T-helper 22 cell (primary cell): ENCODE measurements around the gene TEX264.

ENCODE experiments used
- DNase-seq: peaks from one replicate; pipeline ENCODE4 v3.0.0-alpha.2; 2020; ENCODE audit warnings: low read depth

The TEX264 gene

DNA sequence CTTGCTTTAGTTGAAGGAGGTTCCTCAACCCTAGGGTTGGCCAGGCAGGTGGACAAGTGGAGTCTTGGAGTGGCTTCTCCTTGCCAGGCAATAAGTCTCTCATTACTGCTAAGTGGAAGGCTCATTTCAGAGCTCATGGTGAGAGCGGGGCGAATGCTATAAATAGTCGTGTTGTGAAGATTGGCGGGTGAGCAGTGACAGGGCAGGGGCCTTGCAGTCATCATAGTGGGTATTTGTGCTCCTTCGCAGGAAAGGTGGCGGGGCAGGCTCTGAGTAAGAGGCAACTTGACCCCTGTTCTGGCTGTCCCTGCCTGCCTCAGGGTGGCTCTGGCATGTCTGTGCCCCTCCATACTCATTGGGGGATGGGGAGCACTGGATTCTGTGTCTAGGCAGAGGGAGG is 27.2 kb downstream of the TEX264 start:
- DNase-seq, result no peak

DNA sequence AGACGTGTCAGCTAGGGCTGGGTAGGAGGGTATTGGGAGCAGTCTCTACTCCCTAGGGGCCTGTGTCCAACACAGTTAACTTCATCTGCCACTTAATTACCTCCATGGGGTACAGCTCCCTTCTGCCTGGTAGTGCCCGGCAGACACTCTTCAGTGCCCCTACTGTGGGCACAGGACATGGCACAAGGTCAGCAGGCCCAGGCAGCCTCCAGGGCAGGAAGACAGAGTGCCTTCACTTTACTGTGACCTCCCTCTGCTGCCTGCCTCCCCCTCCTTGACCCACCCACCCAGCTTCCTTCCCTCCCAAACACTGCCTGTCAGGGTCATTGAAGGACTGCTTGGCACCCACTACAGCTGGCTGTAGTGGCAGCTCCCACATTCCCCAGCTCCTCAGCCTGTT is 29.4 kb downstream of the TEX264 start:
- DNase-seq, result no peak

DNA sequence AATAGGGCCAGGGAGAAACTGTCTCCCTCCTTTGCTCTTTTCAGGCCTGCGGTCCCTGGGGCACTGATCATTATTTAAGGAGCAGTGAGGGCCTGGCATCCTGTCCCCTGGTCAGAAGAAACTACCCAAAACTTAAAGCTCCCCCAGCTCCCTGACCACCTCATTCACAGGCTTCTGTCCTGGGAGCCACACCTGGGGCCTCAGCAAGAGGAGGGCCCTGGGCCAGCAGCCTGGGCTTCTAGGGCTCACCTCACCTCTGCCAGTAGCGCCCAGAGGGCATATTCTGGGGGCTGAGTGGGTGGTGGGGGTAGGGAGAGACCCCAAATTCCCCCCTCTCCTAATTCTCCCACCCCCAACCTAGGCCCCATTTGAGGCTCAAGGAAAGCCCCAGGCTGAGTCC is 31.1 kb downstream of the TEX264 start:
- no peak for DNase-seq

DNA sequence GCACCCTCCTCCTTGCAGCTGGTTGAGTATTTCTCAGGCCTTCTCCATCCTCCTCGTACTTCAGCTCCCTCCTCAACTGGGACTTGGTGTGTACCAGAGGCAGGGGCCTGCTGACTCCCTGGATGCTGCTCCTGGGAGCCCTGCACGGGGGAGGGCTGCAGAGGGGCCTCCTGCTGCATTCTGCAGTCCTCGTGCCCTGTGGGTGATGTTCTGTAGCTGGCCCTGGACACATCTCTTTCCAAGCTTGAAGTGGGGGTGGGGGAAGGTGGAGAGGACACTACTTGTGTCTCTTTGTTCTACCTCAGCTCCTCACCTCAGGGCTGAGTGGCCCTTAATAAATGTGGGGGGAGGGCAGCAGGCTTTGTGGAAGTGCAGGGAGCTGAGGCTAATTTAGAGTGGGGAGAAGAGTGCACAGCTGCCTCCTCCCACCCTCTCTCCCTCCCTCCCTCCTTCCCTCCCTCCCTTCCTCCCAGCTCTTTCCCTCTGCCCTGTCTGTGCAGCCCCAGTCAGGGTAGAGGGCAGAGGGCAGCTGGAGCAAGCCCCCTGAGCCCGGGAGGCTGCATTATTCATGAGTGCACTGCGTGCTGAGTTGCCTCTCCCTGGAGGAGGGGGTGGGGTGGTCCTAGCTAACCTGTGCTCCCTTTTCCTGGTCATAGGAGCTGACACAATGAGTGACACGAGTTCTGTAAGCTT is 32.2 kb downstream of the TEX264 start:
- no peak for DNase-seq

DNA sequence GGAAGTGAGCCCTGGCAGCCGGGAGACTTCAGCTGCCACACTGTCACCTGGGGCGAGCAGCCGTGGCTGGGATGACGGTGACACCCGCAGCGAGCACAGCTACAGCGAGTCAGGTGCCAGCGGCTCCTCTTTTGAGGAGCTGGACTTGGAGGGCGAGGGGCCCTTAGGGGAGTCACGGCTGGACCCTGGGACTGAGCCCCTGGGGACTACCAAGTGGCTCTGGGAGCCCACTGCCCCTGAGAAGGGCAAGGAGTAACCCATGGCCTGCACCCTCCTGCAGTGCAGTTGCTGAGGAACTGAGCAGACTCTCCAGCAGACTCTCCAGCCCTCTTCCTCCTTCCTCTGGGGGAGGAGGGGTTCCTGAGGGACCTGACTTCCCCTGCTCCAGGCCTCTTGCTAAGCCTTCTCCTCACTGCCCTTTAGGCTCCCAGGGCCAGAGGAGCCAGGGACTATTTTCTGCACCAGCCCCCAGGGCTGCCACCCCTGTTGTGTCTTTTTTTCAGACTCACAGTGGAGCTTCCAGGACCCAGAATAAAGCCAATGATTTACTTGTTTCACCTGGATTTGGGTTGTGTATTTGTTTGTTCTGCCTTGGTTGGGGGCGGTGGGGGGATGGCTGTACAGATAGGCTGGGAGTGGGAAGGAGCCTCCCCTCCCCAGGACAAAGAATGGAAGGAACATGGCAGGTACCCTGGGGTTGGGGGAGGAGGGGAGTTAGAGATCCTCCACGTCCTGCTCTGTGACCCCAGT is 32.9 kb downstream of the TEX264 start:
- DNase-seq, result no peak

DNA sequence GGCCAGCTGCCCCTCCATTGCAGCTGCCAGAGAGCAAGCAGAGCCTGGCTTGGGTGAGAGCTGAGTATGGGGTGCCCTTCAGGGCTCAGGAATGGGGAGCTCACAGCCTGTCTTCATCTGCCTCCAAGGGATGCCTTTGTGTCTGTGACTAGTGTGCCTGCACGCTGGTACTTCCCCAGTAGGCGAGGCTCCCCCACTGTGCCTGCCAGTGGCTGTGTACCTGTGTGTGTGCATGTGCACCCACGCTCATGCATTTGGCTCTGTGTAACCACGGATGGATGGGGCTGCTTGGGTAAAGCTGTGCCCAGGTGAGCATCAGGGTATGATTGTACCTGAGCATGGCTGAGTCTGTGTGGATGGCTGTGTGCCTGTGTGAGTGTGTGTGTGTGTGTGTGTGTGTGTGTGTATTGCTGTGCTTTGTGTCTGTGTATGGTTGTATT is 33.5 kb downstream of the TEX264 start:
- no peak for DNase-seq

DNA sequence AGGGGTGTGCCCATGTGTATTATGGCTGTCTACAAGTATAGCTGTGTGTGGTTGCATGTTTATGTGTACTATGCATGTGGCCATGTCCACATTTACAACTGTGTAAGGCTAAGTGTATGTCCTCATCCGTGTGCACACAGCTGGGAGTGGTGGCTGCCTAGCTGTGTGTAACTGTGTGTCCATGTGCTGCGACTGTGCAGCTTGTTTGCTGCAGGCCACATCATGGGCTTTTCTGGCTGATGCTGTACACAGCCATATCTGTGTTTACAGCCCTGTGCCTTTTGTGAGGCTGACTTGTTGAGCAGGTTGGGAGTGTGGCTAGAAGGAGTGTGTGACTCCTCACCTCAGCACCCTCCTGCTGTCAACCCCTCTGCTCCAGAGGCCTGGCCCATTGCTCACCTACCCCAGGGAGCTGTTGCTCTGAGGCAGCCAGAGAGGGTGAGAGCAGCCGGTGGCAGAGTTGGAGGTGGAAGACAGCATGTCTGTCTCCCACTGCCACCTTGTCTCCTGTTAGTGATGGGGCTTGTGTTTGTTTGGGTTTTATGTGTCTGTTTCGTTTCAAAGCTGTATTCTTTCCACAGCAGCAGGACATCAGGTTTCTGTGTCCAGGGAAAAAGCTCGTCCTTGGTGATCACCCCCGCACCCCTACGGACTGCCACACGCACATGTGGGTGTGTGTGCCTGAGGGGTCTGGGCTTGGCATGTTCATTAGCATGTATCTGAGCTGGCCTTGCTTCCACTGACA is 34.4 kb downstream of the TEX264 start:
- no peak for DNase-seq

DNA sequence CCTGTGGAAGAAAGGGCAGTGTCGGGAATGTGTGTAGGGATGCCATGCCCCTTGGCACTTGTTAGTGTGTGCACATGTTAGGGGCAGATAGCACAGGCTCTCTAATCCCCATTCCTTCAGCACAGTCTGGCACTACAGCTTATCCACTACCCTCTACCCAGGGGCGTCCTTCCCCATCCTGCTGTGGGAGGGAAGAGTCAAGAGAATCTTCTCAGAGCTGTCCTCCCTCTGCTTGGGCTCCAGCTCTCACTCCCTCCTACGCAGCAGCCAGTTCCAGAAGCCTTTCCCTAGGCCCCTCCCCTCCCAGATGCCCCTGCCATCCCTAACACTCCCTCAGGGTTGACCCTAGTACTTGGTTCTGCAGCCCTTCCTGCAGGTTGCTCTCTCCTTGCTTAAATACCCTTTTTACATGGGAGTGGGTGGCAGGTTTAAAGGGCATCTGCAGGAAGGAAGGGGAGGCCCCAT is 35.0 kb downstream of the TEX264 start:
- no peak for DNase-seq

DNA sequence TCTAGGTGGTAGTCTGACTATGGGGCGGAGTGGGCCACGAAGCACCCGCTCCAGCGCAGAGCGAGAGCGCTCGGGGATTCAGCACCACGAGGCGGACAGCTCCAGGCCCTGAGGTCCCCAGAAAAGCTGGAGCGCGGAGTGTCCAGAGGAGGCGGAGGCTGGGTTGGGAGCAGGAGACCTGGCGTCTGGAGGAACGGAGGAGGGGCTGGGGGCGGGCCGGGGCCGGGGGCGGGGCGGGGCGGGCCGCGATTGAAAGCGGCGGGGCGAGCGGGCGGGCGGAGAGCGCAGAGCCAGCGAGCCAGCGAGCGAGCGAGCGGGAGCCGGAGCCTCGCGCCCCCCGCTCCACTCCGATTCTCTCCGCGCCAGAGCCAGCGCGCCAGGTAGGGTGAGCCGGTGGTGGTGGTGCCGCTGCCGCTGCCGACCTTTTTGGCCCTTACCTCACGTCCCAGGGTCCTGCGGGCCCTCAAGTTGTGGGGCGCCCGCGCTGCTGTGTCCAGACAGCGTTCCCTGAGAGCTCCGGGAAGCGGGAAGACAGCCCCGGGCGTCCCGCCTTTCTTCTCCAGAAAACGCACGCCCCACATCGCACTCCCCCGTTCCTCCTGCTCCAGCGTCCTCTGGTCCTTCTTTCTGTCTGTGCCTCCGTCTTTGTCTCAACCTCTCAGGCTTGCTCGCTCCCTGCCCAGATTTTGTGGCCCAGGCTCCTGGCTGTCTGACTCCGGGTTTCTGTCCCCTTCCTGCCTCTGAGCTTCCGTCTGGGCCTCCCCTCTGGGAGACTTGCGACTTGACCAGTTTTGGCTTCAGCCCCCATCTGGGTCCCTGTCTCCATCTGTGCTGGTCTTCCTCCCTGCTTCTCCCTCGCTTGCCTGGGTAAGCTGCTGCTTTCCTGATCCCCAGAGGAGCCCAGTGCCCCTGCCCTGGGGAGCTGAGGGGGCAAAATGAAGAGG is 36.0 kb downstream of the TEX264 start, which contains the start of gene GRM2:
GRM2 (plus strand) TSS at position 281 of the 944 bp plus-strand sequence. CDS start 1,916 bp downstream, outside the sequence.
- no peak for DNase-seq

DNA sequence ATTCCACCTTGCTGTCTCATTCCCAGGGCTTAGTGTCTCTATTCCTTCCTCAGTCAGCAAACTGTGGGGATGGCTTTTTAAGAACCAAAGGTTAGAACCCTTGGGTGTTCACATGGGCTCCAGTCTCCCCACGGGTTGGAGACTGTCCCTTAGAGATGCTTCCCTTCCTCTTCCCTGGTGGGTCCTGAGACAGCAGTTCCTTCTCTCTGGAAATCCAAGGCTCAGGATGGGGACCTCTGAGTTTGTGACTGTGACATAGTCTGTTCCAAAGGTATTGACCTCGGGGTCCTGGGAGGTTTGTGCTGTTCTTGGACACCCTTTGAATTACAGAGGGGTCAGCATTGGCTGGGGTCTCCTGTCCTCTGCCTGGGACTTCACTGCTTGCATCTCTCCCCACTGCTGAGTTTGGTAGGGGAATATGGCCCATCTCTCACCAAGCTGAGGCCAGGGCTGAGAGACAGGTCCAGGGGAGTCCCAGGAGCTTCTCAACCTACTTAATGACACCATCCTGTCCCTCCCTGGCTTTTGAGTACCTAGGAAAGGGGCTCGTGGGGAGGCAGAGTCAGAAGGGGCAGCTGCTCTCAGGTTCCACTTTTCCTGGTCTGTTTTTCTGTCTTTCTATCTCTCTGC is 37.3 kb downstream of the TEX264 start:
- DNase-seq, result no peak

DNA sequence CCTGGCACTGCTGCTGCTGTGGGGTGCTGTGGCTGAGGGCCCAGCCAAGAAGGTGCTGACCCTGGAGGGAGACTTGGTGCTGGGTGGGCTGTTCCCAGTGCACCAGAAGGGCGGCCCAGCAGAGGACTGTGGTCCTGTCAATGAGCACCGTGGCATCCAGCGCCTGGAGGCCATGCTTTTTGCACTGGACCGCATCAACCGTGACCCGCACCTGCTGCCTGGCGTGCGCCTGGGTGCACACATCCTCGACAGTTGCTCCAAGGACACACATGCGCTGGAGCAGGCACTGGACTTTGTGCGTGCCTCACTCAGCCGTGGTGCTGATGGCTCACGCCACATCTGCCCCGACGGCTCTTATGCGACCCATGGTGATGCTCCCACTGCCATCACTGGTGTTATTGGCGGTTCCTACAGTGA is 38.0 kb downstream of the TEX264 start:
- DNase-seq, result no peak

DNA sequence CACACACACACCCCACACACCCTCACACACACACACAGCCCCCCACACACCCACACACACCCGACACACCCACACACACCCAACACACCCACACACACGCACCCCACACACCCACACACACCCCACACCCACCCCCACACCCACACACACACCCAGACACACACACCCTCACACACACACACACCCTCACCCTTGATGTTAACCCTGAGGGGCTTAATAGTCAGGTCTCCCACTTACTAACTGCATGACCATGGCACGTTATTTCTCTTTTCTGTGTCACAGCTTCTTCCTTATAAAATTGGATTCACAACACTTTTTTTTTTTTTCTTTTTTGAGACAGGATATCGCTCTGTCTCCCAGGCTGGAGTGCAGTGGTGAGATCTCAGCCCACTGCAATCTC is 38.6 kb downstream of the TEX264 start:
- DNase-seq, result no peak

DNA sequence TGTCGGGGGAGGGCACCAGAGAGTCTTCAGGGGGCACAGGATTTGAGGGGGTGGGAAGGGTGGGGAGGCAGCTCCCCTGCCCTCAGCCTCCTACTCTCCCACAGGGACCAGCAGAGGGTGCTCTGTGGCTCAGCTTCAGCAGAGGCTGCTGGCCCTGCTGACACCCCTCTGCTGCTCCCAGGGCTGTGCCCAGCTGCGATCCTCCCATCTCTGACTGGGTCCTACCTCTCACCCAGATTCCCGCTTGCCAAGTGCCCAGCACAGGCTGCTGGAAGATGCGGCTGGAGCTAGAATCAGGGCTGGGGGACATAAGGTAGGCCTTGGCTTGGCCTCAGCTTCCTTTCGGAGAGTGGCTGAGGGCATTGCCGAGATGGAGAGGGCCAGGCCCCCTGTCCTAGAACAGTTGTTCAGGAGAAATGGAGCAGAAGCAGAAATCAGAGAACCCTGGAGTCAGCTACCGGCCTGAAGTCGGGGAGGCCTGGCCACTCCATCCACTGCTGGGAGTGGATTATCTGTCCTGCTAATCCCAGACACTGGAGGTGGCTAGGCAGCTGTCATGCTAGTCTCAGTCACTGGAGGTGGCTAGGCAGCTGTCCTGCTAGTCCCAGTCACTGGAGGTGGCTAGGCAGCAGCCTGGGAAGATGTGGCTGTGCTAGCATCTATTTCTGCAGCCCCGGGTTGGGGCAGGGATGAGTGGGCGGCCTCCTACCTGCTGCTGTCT is 39.7 kb downstream of the TEX264 start:
- no peak for DNase-seq

DNA sequence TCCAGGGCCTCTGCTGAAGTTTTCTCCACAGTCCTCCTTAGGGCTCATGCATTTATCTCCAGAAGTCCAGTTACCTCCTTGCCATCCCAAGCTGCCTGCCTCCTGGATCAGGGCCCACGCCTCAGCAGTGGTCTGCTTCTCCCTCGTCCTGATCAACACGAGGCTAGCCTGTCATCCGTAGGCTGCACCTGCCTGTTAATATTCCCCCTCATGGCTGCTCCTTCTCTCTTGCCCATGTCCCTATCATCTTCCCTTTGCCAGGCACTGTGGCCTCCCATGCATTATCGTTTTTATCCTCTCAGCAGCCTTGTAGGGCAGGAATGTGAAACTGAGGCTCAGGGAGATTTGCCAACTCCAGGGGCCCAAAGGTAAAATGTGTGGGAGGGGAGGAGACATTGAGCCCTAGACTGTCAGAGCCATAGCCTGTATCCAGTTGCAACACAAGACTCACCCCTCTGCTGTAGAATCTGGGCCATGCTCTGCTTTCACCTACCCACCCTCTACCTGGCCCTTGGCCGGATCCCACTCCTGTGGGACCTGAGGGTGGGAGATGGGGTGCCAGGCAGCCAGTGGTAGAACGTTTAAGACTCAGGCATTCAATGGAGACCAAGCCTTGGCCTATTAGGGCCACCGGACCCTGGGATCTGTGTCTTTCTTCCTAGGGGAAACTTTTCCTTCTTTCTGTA is 40.4 kb downstream of the TEX264 start:
- no peak for DNase-seq

DNA sequence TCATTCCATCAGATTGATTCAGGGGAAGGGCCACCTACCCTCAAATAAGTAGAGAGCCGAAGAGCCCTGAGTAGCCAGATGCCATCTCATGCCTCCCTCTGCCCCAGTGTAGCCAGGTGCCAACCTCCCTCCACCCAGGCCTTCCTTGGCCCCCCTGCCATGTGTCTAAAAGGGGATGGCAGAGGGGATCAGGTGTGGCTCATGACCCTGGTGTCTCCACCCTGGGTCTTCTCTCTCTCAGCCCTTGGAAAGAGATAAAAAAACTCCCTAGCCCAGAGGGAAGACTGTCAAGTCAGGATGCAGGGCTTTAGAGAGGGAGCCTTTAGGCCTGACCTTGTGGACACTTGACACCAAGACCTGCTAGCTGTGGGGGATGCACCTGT is 41.0 kb downstream of the TEX264 start:
- no peak for DNase-seq

DNA sequence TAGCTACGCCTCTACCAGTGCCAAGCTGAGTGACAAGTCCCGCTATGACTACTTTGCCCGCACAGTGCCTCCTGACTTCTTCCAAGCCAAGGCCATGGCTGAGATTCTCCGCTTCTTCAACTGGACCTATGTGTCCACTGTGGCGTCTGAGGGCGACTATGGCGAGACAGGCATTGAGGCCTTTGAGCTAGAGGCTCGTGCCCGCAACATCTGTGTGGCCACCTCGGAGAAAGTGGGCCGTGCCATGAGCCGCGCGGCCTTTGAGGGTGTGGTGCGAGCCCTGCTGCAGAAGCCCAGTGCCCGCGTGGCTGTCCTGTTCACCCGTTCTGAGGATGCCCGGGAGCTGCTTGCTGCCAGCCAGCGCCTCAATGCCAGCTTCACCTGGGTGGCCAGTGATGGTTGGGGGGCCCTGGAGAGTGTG is 41.5 kb downstream of the TEX264 start:
- DNase-seq, result no peak

DNA sequence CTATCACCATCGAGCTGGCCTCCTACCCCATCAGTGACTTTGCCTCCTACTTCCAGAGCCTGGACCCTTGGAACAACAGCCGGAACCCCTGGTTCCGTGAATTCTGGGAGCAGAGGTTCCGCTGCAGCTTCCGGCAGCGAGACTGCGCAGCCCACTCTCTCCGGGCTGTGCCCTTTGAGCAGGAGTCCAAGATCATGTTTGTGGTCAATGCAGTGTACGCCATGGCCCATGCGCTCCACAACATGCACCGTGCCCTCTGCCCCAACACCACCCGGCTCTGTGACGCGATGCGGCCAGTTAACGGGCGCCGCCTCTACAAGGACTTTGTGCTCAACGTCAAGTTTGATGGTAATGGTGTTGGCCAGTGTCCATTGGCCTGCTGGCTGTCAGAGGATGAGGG is 41.9 kb downstream of the TEX264 start:
- no peak for DNase-seq

DNA sequence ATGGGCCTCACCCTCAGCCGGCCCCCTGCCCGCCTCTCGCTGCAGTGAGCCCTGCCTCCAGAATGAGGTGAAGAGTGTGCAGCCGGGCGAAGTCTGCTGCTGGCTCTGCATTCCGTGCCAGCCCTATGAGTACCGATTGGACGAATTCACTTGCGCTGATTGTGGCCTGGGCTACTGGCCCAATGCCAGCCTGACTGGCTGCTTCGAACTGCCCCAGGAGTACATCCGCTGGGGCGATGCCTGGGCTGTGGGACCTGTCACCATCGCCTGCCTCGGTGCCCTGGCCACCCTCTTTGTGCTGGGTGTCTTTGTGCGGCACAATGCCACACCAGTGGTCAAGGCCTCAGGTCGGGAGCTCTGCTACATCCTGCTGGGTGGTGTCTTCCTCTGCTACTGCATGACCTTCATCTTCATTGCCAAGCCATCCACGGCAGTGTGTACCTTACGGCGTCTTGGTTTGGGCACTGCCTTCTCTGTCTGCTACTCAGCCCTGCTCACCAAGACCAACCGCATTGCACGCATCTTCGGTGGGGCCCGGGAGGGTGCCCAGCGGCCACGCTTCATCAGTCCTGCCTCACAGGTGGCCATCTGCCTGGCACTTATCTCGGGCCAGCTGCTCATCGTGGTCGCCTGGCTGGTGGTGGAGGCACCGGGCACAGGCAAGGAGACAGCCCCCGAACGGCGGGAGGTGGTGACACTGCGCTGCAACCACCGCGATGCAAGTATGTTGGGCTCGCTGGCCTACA is 44.4 kb downstream of the TEX264 start:
- no peak for DNase-seq

DNA sequence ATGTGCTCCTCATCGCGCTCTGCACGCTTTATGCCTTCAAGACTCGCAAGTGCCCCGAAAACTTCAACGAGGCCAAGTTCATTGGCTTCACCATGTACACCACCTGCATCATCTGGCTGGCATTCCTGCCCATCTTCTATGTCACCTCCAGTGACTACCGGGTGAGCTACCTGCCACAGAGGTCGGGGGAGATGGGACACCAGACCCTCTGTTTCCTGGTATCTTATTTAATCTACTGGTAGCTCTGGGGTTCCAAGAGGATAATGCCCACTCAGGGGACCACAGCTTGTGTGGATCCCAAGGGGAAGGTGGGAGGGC is 44.9 kb downstream of the TEX264 start:
- DNase-seq, result no peak
